ENCODE results near the gene YIF1A.

- TF ChIP-seq, protein P1, sequence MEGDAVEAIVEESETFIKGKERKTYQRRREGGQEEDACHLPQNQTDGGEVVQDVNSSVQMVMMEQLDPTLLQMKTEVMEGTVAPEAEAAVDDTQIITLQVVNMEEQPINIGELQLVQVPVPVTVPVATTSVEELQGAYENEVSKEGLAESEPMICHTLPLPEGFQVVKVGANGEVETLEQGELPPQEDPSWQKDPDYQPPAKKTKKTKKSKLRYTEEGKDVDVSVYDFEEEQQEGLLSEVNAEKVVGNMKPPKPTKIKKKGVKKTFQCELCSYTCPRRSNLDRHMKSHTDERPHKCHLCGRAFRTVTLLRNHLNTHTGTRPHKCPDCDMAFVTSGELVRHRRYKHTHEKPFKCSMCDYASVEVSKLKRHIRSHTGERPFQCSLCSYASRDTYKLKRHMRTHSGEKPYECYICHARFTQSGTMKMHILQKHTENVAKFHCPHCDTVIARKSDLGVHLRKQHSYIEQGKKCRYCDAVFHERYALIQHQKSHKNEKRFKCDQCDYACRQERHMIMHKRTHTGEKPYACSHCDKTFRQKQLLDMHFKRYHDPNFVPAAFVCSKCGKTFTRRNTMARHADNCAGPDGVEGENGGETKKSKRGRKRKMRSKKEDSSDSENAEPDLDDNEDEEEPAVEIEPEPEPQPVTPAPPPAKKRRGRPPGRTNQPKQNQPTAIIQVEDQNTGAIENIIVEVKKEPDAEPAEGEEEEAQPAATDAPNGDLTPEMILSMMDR (IDR thresholded peaks at IDR 0.05) = no peak
- TF ChIP-seq POLR2A (IDR thresholded peaks at IDR 0.05) = no peak
These were observed 26.5 kb upstream of the YIF1A start for GRCh38 chr11:66315498-66315885.

Measured in adrenal gland (tissue), 5 donors.